Prostate gland (tissue), 2 donors: Measurements from ENCODE around the gene NDC80. TPM values are rescaled to one million over a fixed set of nuclear protein-coding genes. Genes with fewer than 3 reads are reported as not detected.

ENCODE experiments used
- DNase-seq: peaks from one replicate; pipeline ENCODE4 v3.0.0-alpha.2; 2019; ENCODE audit warnings: low spot score
- H3K27ac ChIP-seq, 2 donors: fragments of 200-600 bp; sonication (generic); 2 replicates each; pipeline ENCODE4 v1.5.1; 2017 to 2019
- H3K27me3 ChIP-seq: fragments of 200-600 bp; sonication (generic); replicated peaks from 2 replicates; pipeline ENCODE4 v1.5.1; 2019; ENCODE audit not compliant: insufficient read depth
- H3K36me3 ChIP-seq, 2 donors: fragments of 200-600 bp; sonication (generic); 1 replicate in 1 of 2; 2 replicates in 1 of 2; pipeline versions ENCODE4 v1.5.1 to v1.8.1; 2017 to 2019
- H3K4me1 ChIP-seq: fragments of 200-600 bp; sonication (generic); replicated peaks from 2 replicates; pipeline ENCODE4 v1.5.1; 2019
- H3K4me3 ChIP-seq, 2 donors: fragments of 200-600 bp; sonication (generic); 2 replicates each; pipeline ENCODE4 v1.5.1; 2017 to 2019
- H3K9me3 ChIP-seq: fragments of 200-600 bp; sonication (generic); 2 replicates; pipeline ENCODE4 v1.5.1; 2017
- CTCF ChIP-seq, 4 experiments: fragments of 200-600 bp in 2 of 4; fragments of 450-650 bp in 2 of 4; sonication (generic) in 2 of 4; IDR thresholded peaks; 1 replicate in 3 of 4; 2 replicates in 1 of 4; pipeline ENCODE4 v1.5.1; 2016 to 2019; ENCODE audit warnings: antibody characterized with exemption in 4 of 4, mild to moderate bottlenecking in 2 of 4, moderate library complexity in 2 of 4
- POLR2A ChIP-seq: fragments of 450-650 bp; IDR thresholded peaks from one replicate; pipeline ENCODE4 v1.6.1; 2016; ENCODE audit warnings: antibody characterized with exemption, mild to moderate bottlenecking
- POLR2AphosphoS5 ChIP-seq: sonication (generic); formaldehyde crosslinking; IDR thresholded peaks from one replicate; pipeline ENCODE4 v1.6.1; 2017; ENCODE audit warnings: antibody characterized with exemption
- WGBS: methylation state at CpG from one replicate; pipeline ENCODE4 v1.1.5; 2018; 5-methylcytosine and 5-hydroxymethylcytosine counted together
- intact Hi-C: fragments of 100-400 bp; cut with DNase I; formaldehyde crosslinking; loops from one replicate; pipeline ENCODE4 v1.14.2; 2022
- total RNA-seq, 2 donors: library from RNA; depleted of rRNA; stranded (reverse); fragments of >200 nt; gene quantifications; one replicate each; pipeline ENCODE4 v1.1.0, GENCODE V29; 2016

NDC80 gene
- total RNA-seq, 2 donors from 2014 or later: 0.77 to 2.7 TPM

DNA sequence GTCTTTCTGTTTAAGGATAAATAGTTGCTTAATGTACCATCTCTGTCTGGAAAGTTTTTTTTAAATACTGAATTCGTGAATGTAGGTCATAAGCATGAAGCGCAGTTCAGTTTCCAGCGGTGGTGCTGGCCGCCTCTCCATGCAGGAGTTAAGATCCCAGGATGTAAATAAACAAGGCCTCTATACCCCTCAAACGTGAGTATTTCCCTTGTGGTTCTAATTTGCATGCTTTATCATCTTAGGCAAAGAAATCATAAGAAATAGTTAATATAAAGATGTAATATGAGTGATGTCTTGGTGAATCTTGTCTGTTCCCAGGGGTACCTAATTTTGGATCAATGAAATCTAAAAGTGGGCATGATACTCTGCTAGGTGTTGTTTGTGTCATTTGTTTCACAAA, 1.5 kb downstream of the NDC80 start:
- Histone ChIP-seq H3K36me3 (no peaks in the 10 kb centered on the region), H3K27me3 (no peaks in the 10 kb centered on the region), H3K4me3 (no peak overlapping the region), H3K9me3 (no peaks in the 10 kb centered on the region), H3K4me1 (no peaks in the 10 kb centered on the region), H3K27ac (no peak overlapping the region)
- no peak for DNase-seq
- intact Hi-C loops: no loop called here
- 40% methylated on average over 5 of the region's 5 CpGs for WGBS
- TF ChIP-seq POLR2A (no peak), POLR2AphosphoS5 (no peak), CTCF (IDR thresholded peaks at IDR 0.05) (no peak)

DNA sequence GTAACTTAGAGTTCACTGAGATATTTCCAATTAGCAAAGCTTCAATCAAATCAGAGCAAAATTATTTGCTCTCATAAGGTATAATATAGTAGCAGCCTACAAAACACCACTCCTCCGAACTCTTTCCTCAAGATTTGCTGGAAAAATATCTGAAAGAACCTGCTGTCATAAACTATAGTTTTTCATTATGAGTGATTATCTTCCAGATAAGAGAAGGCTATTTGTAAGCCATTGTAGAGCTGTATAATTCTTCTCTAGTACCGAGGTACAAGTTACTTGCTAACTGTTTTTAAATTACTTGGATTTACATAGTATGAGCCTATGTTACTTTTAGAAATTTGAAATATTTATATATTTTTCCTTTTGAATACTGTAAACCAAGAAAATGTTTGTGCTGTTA, 2.1 kb downstream of the NDC80 start:
- intact Hi-C loops: no loop called here

DNA sequence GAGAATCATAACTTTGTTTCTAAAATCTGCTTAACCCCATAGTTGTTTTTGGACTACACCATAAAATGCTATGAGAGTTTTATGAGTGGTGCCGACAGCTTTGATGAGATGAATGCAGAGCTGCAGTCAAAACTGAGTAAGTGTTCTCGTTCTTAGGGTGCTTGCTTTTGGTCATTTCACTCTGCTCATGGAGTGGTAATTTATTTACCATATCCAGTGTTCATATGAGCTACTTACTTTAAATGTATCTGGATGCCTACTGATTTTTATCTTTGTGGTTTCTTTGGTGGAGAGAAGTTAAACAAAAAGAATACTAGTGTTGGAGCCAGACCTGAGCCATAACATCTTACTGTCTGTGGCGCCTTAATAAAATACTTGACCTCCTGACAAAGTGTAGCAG, 16.4 kb downstream of the NDC80 start:
- WGBS: 37% methylated on average over 3 of the region's 3 CpGs

More for the DNA sequence above, 2.1 kb downstream of the NDC80 start:
- H3K9me3 ChIP-seq: no peaks in the 10 kb centered on the region
- no peaks in the 10 kb centered on the region for H3K27me3 ChIP-seq
- no peak overlapping the region for H3K27ac ChIP-seq
- WGBS: 43% methylated on average over 2 of the region's 2 CpGs
- no peak for DNase-seq
- no peaks in the 10 kb centered on the region for H3K4me1 ChIP-seq
- no peaks in the 10 kb centered on the region for H3K36me3 ChIP-seq
- H3K4me3 ChIP-seq: no peak overlapping the region
- TF ChIP-seq POLR2A (no peak), POLR2AphosphoS5 (no peak), CTCF (IDR thresholded peaks at IDR 0.05) (no peak)

GRCh38 chr18:2588666-2589344, 17.4 kb downstream of the NDC80 start:
- WGBS: 61% methylated on average over 5 of the region's 5 CpGs
- no peaks in the 10 kb centered on the region for H3K4me1 ChIP-seq
- TF ChIP-seq CTCF (IDR thresholded peaks at IDR 0.05) (no peak), POLR2A (no peak), POLR2AphosphoS5 (peak; percentile 11)
- H3K27ac ChIP-seq: peak overlapping the region; percentile 3 to 58
- intact Hi-C loops: no loop called here
- H3K4me3 ChIP-seq: no peak overlapping the region
- DNase-seq: no peak
- H3K36me3 ChIP-seq: no peaks in the 10 kb centered on the region
- no peaks in the 10 kb centered on the region for H3K27me3 ChIP-seq
- H3K9me3 ChIP-seq: no peaks in the 10 kb centered on the region

More for the DNA sequence above, 16.4 kb downstream of the NDC80 start:
- intact Hi-C loops: no loop called here
- DNase-seq: no peak
- Histone ChIP-seq H3K4me3 (no peak overlapping the region), H3K4me1 (no peaks in the 10 kb centered on the region), H3K36me3 (no peaks in the 10 kb centered on the region), H3K9me3 (no peaks in the 10 kb centered on the region), H3K27me3 (no peaks in the 10 kb centered on the region), H3K27ac (no peak overlapping the region)
- TF ChIP-seq CTCF (IDR thresholded peaks at IDR 0.05) (no peak), POLR2AphosphoS5 (no peak), POLR2A (no peak)

- no peaks in the 10 kb centered on the region for H3K9me3 ChIP-seq
- no peak overlapping the region for H3K4me3 ChIP-seq
- H3K27me3 ChIP-seq: no peaks in the 10 kb centered on the region
- intact Hi-C loops: no loop called here
- WGBS: 75% methylated on average over 3 of the region's 3 CpGs
- no peaks in the 10 kb centered on the region for H3K36me3 ChIP-seq
- H3K4me1 ChIP-seq: no peaks in the 10 kb centered on the region
- H3K27ac ChIP-seq: peak overlapping the region; percentile 3 to 58
- TF ChIP-seq POLR2AphosphoS5 (no peak), CTCF (IDR thresholded peaks at IDR 0.05) (no peak), POLR2A (no peak)
- no peak for DNase-seq
Measured at GRCh38 chr18:2589345-2590068, 18.1 kb downstream of the NDC80 start.
